HL-60 (cell line): ENCODE data around the gene PDE6D.

Experiments
- DNase-seq, 2 experiments: peaks; one replicate each; pipeline ENCODE4 v3.0.0-alpha.2; 2010 to 2020; ENCODE audit warnings: low read depth in 1 of 2, low spot score in 1 of 2
- H3K27ac ChIP-seq: fragments of 250-450 bp; sonication (Bioruptor Pico); replicated peaks from 2 replicates; pipeline ENCODE4 v1.5.1; 2020; ENCODE audit warnings: mild to moderate bottlenecking, moderate library complexity
- H3K27me3 ChIP-seq: fragments of 250-450 bp; sonication (Bioruptor Pico); 2 replicates; pipeline ENCODE4 v1.5.1; 2021; ENCODE audit warnings: mild to moderate bottlenecking, moderate library complexity; ENCODE audit not compliant: insufficient read depth, poor library complexity, severe bottlenecking
- H3K4me3 ChIP-seq: replicated peaks from 2 replicates; pipeline ENCODE4 v1.5.1; 2011; ENCODE audit warnings: mild to moderate bottlenecking, control low read depth, low read length; ENCODE audit not compliant: insufficient read depth
- CTCF ChIP-seq: IDR thresholded peaks from one replicate; pipeline ENCODE4 v1.5.1; 2011; ENCODE audit warnings: low read length, control low read depth, inconsistent platforms; ENCODE audit not compliant: insufficient read depth
- GABPA ChIP-seq: IDR thresholded peaks from 2 replicates; pipeline ENCODE4 v1.6.1; 2012; ENCODE audit warnings: low read depth
- POLR2AphosphoS5 ChIP-seq: IDR thresholded peaks from 2 replicates; pipeline ENCODE4 v1.6.1; 2012; ENCODE audit warnings: low read depth
- REST ChIP-seq: IDR thresholded peaks from 2 replicates; pipeline ENCODE4 v1.6.1; 2012; ENCODE audit warnings: low read depth; ENCODE audit not compliant: insufficient replicate concordance
- SPI1 ChIP-seq: IDR thresholded peaks from 2 replicates; pipeline ENCODE4 v1.6.1; 2012; ENCODE audit warnings: low read depth, mild to moderate bottlenecking, borderline replicate concordance

Gene PDE6D

GRCh38 chr2:231800493-231801091, 19.5 kb upstream of the PDE6D start:
- peak in 1 of 2 experiments; percentile 52 for DNase-seq
- no peak overlapping the region for H3K27ac ChIP-seq

GRCh38 chr2:231795525-231796327, 14.6 kb upstream of the PDE6D start:
- Histone ChIP-seq H3K27ac (no peak overlapping the region), H3K27me3 (no peaks in the 10 kb centered on the region), H3K4me3 (no peak overlapping the region)
- TF ChIP-seq REST (no peak), POLR2AphosphoS5 (no peak), GABPA (no peak), CTCF (no peak), SPI1 (no peak)
- peak; percentile 28 to 30 for DNase-seq

More at GRCh38 chr2:231800493-231801091, 19.5 kb upstream of the PDE6D start:
- Histone ChIP-seq H3K4me3 (no peak overlapping the region), H3K27me3 (no peaks in the 10 kb centered on the region)
- TF ChIP-seq CTCF (peak; percentile 57), GABPA (no peak), SPI1 (no peak)

GRCh38 chr2:231794383-231794782, 13.3 kb upstream of the PDE6D start:
- no peak for TF ChIP-seq POLR2AphosphoS5
- TF ChIP-seq SPI1, result no peak
- no peak for TF ChIP-seq REST
- TF ChIP-seq GABPA, result no peak
- TF ChIP-seq CTCF, result no peak
- no peak overlapping the region for H3K4me3 ChIP-seq
- DNase-seq, result no peak
- no peaks in the 10 kb centered on the region for H3K27me3 ChIP-seq
- H3K27ac ChIP-seq, result no peak overlapping the region
